ENCODE data around the gene RMND5B. TPM values are rescaled to one million over a fixed set of nuclear protein-coding genes. Genes with fewer than 3 reads are reported as not detected.

RMND5B gene
- total RNA-seq, 2 experiments from 2014 or later = 24.1 to 28.7 TPM

GRCh38 chr5:178152491-178153444 is 22.0 kb downstream of the RMND5B start:
- Mint-ChIP-seq H3K4me3 (peak overlapping the region; percentile 97), H3K4me1 (peaks cover 47% of the 10 kb centered on the region), H3K9me3 (ENCODE audit: low read depth) (no peaks in the 10 kb centered on the region), H3K27me3 (no peaks in the 10 kb centered on the region), H3K27ac (peak overlapping the region; percentile 86), H3K36me3 (ENCODE audit: low read depth) (peaks cover 47% of the 10 kb centered on the region)
- ChIA-PET CTCF (interaction anchor here (0.6 to 16.3 kb wide), 9 partner anchors 7 to 311 kb away, joined by 3 to 137 read pairs (median 5); no protein-coding TSS in a partner anchor), POLR2A (interaction anchor here (0.9 to 1.3 kb wide), 2 partner anchors 52 to 1471 kb away, joined by 5 to 15 read pairs; partner anchors contain the start of genes HNRNPAB and HNRNPH1)
- intact Hi-C loops (cut with DNase I, micrococcal nuclease) = loop anchor here (1.0 to 5.0 kb wide), 11 partner anchors 21 to 1405 kb away; partner anchors contain the start of genes RMND5B (in 2 of the 2), DDX41 (in 1 of the 2), GRK6 (in 1 of the 2) and HNRNPAB (in 1 of the 2)
- ATAC-seq (no peak), DNase-seq (no peak)

DNA sequence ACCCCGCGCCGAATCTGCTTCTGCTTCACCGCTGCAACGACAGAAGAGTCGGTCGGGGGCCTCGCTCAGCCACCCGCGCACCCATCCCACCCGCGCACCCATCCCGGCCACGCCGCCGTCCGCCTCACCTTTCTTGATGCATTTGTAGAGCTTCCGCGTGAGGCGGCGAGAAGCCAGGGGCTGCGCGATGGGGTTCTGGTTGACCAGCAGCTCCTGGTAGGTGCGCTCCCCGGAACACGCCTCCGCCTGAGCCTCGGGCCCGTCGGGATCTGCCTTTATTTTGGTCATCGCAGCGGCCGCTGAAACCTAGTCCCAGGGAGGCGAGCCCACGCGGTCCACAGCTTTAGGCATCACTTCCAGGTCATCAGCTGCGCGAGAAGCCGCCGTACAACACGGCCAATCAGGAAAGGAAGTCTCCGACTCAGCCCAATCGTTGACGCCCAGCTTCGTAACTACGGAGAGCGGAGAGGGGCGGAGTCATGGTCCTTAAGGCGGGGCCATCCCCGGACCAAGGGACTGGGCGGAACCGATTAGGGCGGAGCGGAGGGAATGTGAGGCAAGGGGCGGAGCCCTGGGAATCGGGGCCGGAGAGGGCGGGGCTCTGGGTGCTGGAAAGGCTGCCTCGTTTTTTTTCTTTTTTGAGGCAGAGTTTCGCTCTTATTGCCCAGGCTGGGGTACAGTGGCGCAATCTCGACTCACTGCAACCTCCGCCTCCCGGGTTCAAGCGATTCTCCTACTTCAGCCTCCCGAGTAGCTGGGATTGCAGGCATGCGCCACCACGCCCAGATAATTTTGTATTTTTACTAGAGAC is 22.9 kb downstream of the RMND5B start, which contains the start of gene NHP2:
Gene NHP2, minus strand, starts transcription at position 356 of the 811 bp plus-strand sequence. Its CDS starts 68 bp downstream, at position 288.
- intact Hi-C loops (cut with DNase I, micrococcal nuclease) = loop anchor here (1.0 to 5.0 kb wide), 11 partner anchors 22 to 1404 kb away; partner anchors contain the start of genes N4BP3 (in 2 of the 2), RMND5B (in 2 of the 2), DDX41 (in 1 of the 2) and GRK6 (in 1 of the 2)
- Mint-ChIP-seq H3K36me3 (ENCODE audit: low read depth) (peaks cover 38% of the 10 kb centered on the region), H3K9me3 (ENCODE audit: low read depth) (no peaks in the 10 kb centered on the region), H3K4me3 (peak within 1 kb of the TSS; percentile 97), H3K27ac (peak within 1 kb of the TSS; percentile 86), H3K27me3 (no peaks in the 10 kb centered on the region), H3K4me1 (peaks cover 47% of the 10 kb centered on the region)
- ATAC-seq = peak; percentile 99
- ChIA-PET CTCF (interaction anchor here (0.5 to 16.3 kb wide), 10 partner anchors 8 to 1119 kb away, joined by 3 to 137 read pairs (median 4); no protein-coding TSS in a partner anchor), POLR2A (interaction anchor here (0.7 to 1.3 kb wide), 6 partner anchors 10 to 1753 kb away, joined by 3 to 15 read pairs (median 4); partner anchors contain the start of genes HNRNPAB and HNRNPH1)
- peak; percentile 99 for DNase-seq

DNA sequence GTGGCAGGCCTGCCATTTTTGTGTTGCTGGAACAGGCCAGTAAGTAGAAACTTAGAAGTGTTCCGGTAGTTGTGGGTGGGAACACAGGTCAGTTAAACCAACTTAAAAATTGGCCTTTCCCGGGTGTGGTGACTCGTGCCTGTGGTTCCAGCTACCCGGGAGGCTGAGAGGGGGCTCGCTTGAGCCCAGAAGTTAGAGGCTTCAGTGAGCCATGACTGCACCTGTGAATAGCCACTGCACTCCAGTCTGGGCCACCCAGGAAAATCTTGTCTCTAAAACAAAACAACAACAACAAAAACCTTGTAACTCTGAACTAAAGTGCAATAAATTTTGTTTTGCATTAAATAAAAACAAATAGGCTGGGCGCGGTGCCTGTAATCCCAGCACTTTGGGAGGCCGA is 24.3 kb downstream of the RMND5B start:
- no peaks in the 10 kb centered on the region for H3K9me3 Mint-ChIP-seq (ENCODE audit: low read depth)
- ChIA-PET POLR2A (interaction anchor here (0.5 kb wide), 1 partner anchor 842 kb away, joined by 5 read pairs; no protein-coding TSS in a partner anchor), CTCF (interaction anchor here (0.6 to 16.3 kb wide), 5 partner anchors 9 to 187 kb away, joined by 3 to 137 read pairs (median 4); no protein-coding TSS in a partner anchor)
- DNase-seq (no peak), ATAC-seq (no peak)
- intact Hi-C loops (cut with DNase I, micrococcal nuclease) = no loop called here
- H3K27ac Mint-ChIP-seq = no peak overlapping the region
- H3K4me1 Mint-ChIP-seq = peaks cover 33% of the 10 kb centered on the region
- peaks cover 27% of the 10 kb centered on the region for H3K36me3 Mint-ChIP-seq (ENCODE audit: low read depth)
- no peak overlapping the region for H3K4me3 Mint-ChIP-seq
- no peaks in the 10 kb centered on the region for H3K27me3 Mint-ChIP-seq

- DNase-seq (no peak), ATAC-seq (no peak)
- Mint-ChIP-seq H3K36me3 (ENCODE audit: low read depth) (no peaks in the 10 kb centered on the region), H3K27ac (no peak overlapping the region), H3K9me3 (ENCODE audit: low read depth) (no peaks in the 10 kb centered on the region), H3K4me1 (peaks cover 3% of the 10 kb centered on the region), H3K4me3 (no peak overlapping the region), H3K27me3 (peaks cover 21% of the 10 kb centered on the region)
- ChIA-PET CTCF (interaction anchor here (16.3 kb wide), 1 partner anchor 84 kb away, joined by 137 read pairs; no protein-coding TSS in a partner anchor), POLR2A (no interaction called here)
- intact Hi-C loops (cut with DNase I, micrococcal nuclease) = no loop called here
These were observed 29.4 kb downstream of the RMND5B start for GRCh38 chr5:178160176-178160575.

GRCh38 chr5:178162481-178162880 is 31.7 kb downstream of the RMND5B start:
- H3K4me1 Mint-ChIP-seq = peaks cover 3% of the 10 kb centered on the region
- POLR2A ChIA-PET = no interaction called here

DNA sequence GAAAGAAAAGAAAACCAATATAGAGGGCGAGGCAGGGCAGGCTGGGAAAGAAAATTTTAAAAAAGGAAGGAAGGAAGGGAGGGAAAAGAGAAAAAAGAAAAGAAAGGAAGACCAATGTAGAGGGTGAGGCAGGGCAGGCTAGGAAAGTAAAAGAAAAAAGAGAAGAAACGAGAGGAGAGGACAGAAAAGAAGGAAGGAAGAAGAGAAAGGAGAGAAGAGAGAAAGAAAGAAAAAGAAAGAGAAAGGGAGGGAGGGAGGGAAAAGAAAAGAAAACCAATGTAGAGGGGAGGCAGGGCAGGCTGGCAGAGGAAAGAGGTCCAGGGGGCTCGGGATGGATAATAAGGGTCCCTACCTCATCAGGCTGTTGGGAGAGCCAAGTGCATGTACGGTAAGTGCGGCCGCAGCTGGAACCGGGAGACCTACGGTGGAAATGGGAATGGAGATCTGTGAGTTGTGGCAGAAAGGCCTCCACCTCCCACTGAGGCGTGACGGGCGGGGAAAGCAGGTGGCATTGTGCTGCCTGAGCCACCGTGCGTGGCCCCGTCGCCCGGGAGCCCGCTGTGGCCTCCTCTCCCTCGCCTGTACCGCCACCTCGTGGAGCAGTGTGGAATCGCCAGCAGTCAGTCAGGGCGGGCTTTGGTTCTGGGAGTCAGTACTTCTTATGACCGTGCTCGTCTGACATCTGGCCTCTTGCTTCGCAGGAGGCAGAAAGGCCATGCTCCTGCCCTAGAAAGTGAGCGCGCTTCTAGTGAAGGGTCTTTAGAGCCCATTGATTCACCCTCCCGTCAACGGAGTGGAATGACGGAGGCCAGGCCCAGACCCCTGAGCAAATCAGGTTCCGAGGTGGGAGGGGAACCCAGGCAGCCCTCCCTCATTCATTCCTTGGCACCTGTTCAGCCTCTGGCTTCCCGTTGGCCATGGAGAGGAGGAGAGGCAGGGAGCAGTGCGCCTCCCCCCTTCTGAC is 33.2 kb downstream of the RMND5B start:
- ATAC-seq (peak; percentile 99), DNase-seq (peak; percentile 95)
- Mint-ChIP-seq H3K4me1 (peaks cover 3% of the 10 kb centered on the region), H3K36me3 (ENCODE audit: low read depth) (no peaks in the 10 kb centered on the region), H3K4me3 (peak overlapping the region; percentile 20), H3K27ac (no peak overlapping the region), H3K27me3 (peaks cover 23% of the 10 kb centered on the region), H3K9me3 (ENCODE audit: low read depth) (no peaks in the 10 kb centered on the region)
- POLR2A ChIA-PET = no interaction called here
- CTCF ChIA-PET = interaction anchor here (0.7 to 16.3 kb wide), 3 partner anchors 29 to 217 kb away, joined by 3 to 137 read pairs (median 4); no protein-coding TSS in a partner anchor
- intact Hi-C loops (cut with DNase I, micrococcal nuclease) = loop anchor here (1.0 kb wide), 2 partner anchors 18 to 88 kb away; no protein-coding TSS in a partner anchor

More at GRCh38 chr5:178162481-178162880, 31.7 kb downstream of the RMND5B start:
- H3K36me3 Mint-ChIP-seq (ENCODE audit: low read depth) = no peaks in the 10 kb centered on the region
- intact Hi-C loops (cut with DNase I, micrococcal nuclease) = no loop called here
- no peak overlapping the region for H3K27ac Mint-ChIP-seq
- ATAC-seq (no peak), DNase-seq (no peak)
- CTCF ChIA-PET = interaction anchor here (0.7 to 16.3 kb wide), 7 partner anchors 9 to 291 kb away, joined by 3 to 137 read pairs (median 3); partner anchors contain the start of gene NHP2
- H3K27me3 Mint-ChIP-seq = peaks cover 23% of the 10 kb centered on the region
- no peak overlapping the region for H3K4me3 Mint-ChIP-seq
- H3K9me3 Mint-ChIP-seq (ENCODE audit: low read depth) = no peaks in the 10 kb centered on the region

- intact Hi-C loops (cut with DNase I, micrococcal nuclease) = no loop called here
- ChIA-PET POLR2A (no interaction called here), CTCF (interaction anchor here (0.6 to 1.3 kb wide), 5 partner anchors 20 to 190 kb away, joined by 3 to 10 read pairs (median 3); no protein-coding TSS in a partner anchor)
These were observed 34.8 kb downstream of the RMND5B start for GRCh38 chr5:178165581-178165980.

GRCh38 chr5:178170455-178170854 is 39.6 kb downstream of the RMND5B start:
- CTCF ChIA-PET = interaction anchor here (1.1 to 1.9 kb wide), 3 partner anchors 20 to 96 kb away, joined by 4 to 7 read pairs (median 5); no protein-coding TSS in a partner anchor
- POLR2A ChIA-PET = no interaction called here

More at GRCh38 chr5:178165581-178165980, 34.8 kb downstream of the RMND5B start:
- Mint-ChIP-seq H3K27ac (no peak overlapping the region), H3K27me3 (peaks cover 23% of the 10 kb centered on the region), H3K9me3 (ENCODE audit: low read depth) (no peaks in the 10 kb centered on the region), H3K4me1 (peaks cover 3% of the 10 kb centered on the region), H3K4me3 (no peak overlapping the region), H3K36me3 (ENCODE audit: low read depth) (no peaks in the 10 kb centered on the region)
- no peak for ATAC-seq
- no peak for DNase-seq

DNA sequence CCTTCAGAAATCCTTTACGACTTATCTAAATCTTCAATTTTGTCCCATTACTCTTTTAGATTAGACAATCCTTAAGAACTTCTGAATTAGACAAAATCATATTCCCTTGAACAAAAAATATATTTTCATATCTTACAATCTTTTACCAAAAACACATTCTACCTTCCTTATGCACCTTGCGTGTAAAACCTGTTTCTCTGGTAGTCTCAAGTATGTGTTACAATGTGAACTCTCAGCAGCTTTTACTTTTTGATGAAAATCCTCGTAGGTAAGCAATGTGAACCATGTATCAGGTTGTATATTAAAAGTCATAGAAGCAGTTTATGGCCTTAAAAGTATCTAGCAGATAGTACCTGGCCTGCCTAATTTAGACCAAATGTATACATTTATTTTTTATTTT is 43.6 kb downstream of the RMND5B start:
- Mint-ChIP-seq H3K4me3 (no peak overlapping the region), H3K4me1 (no peaks in the 10 kb centered on the region), H3K36me3 (ENCODE audit: low read depth) (no peaks in the 10 kb centered on the region), H3K27me3 (peaks cover 2% of the 10 kb centered on the region), H3K27ac (no peak overlapping the region), H3K9me3 (ENCODE audit: low read depth) (no peaks in the 10 kb centered on the region)
- intact Hi-C loops (cut with DNase I, micrococcal nuclease) = no loop called here
- ChIA-PET POLR2A (no interaction called here), CTCF (interaction anchor here (1.4 kb wide), 1 partner anchor 99 kb away, joined by 8 read pairs; no protein-coding TSS in a partner anchor)
- DNase-seq (no peak), ATAC-seq (no peak)

More at GRCh38 chr5:178170455-178170854, 39.6 kb downstream of the RMND5B start:
- no peak for DNase-seq
- Mint-ChIP-seq H3K27me3 (no peaks in the 10 kb centered on the region), H3K36me3 (ENCODE audit: low read depth) (no peaks in the 10 kb centered on the region), H3K4me3 (no peak overlapping the region), H3K4me1 (no peaks in the 10 kb centered on the region), H3K27ac (no peak overlapping the region), H3K9me3 (ENCODE audit: low read depth) (no peaks in the 10 kb centered on the region)
- intact Hi-C loops (cut with DNase I, micrococcal nuclease) = no loop called here
- ATAC-seq = no peak

Measured in activated CD4-positive, alpha-beta T cell treated with anti-CD3 and anti-CD28 coated beads for 36 hours (primary cell).